Hepatocyte (in vitro differentiated cells): ENCODE data around the gene VWA8. TPM values are rescaled to one million over a fixed set of nuclear protein-coding genes. Genes with fewer than 3 reads are reported as not detected.
A peak's percentile ranks its signal among the peaks of the same experiment; 100 is the strongest.
"Not testable (repeated sequence)": the region's sequence is repeated elsewhere in the genome, so short reads cannot be mapped to it uniquely, and the experiment has no call there.

ENCODE experiments used
- DNase-seq: peaks from one replicate; pipeline ENCODE4 v3.0.0-alpha.2; 2016; ENCODE audit warnings: low spot score
- H2AFZ ChIP-seq: fragments of 200-600 bp; sonication (generic); 2 replicates; pipeline ENCODE4 v1.6.0; 2016; ENCODE audit warnings: antibody characterized with exemption, mild to moderate bottlenecking
- H3K27ac ChIP-seq: fragments of 200-600 bp; sonication (generic); 2 replicates; pipeline ENCODE4 v1.5.1; 2016; ENCODE audit warnings: mild to moderate bottlenecking
- H3K27me3 ChIP-seq: fragments of 200-600 bp; sonication (generic); 2 replicates; pipeline ENCODE4 v1.6.1; 2016
- H3K36me3 ChIP-seq: fragments of 200-600 bp; sonication (generic); replicated peaks from 2 replicates; pipeline ENCODE4 v1.5.1; 2016; ENCODE audit warnings: low read depth; ENCODE audit not compliant: insufficient read depth
- H3K4me1 ChIP-seq: fragments of 200-600 bp; sonication (generic); 2 replicates; pipeline ENCODE4 v1.5.1; 2016; ENCODE audit warnings: mild to moderate bottlenecking, moderate library complexity; ENCODE audit not compliant: insufficient read depth
- H3K4me2 ChIP-seq: fragments of 200-600 bp; sonication (generic); 2 replicates; pipeline ENCODE4 v1.6.0; 2016
- H3K4me3 ChIP-seq: fragments of 200-600 bp; sonication (generic); 2 replicates; pipeline ENCODE4 v1.5.1; 2016; ENCODE audit warnings: mild to moderate bottlenecking
- H3K79me2 ChIP-seq: fragments of 200-600 bp; sonication (generic); 2 replicates; pipeline ENCODE4 v1.6.0; 2017; ENCODE audit warnings: mild to moderate bottlenecking
- H3K9me2 ChIP-seq: fragments of 200-600 bp; sonication (generic); replicated peaks from 2 replicates; pipeline ENCODE4 v1.6.0; 2017; ENCODE audit warnings: mild to moderate bottlenecking; ENCODE audit not compliant: insufficient read depth
- H3K9me3 ChIP-seq: fragments of 200-600 bp; sonication (generic); 2 replicates; pipeline ENCODE4 v1.5.1; 2016; ENCODE audit warnings: low read depth, mild to moderate bottlenecking
- H4K20me1 ChIP-seq: fragments of 200-600 bp; sonication (generic); 2 replicates; pipeline ENCODE4 v1.6.0; 2016; ENCODE audit warnings: mild to moderate bottlenecking; ENCODE audit not compliant: insufficient read depth, poor library complexity, severe bottlenecking
- EZH2 ChIP-seq: fragments of 200-600 bp; sonication (generic); IDR thresholded peaks from 2 replicates; pipeline ENCODE4 v1.6.1; 2016; ENCODE audit warnings: antibody characterized with exemption, mild to moderate bottlenecking, borderline replicate concordance
- EZH2phosphoT487 ChIP-seq: fragments of 200-600 bp; sonication (generic); IDR thresholded peaks from one replicate; pipeline ENCODE4 v1.6.1; 2018; ENCODE audit warnings: antibody characterized with exemption, mild to moderate bottlenecking, low read depth, moderate library complexity; ENCODE audit not compliant: unreplicated experiment, severe bottlenecking
- WGBS: methylation state at CpG from one replicate; pipeline ENCODE4 v1.1.6; 2016; ENCODE audit warnings: low lambda C conversion rate; ENCODE audit errors: missing lambda C conversion rate; 5-methylcytosine and 5-hydroxymethylcytosine counted together
- polyA plus RNA-seq: library from polyadenylated mRNA; unstranded; fragments of >200 nt; fragmentation: Nextera tagmentation; extraction: Ambion mirVana; gene quantifications from 2 replicates; pipeline ENCODE4 v1.2.1, GENCODE V29; 2016
- total RNA-seq: library from RNA; depleted of rRNA; stranded (reverse); fragments of >200 nt; gene quantifications from 2 replicates; pipeline ENCODE4 v1.2.3, GENCODE V29; 2014
- TF ChIP-seq, protein P1 (sequence below): fragments of 200-600 bp; sonication (generic); IDR thresholded peaks from 2 replicates; pipeline ENCODE4 v1.5.1; 2016; ENCODE audit warnings: antibody characterized with exemption, mild to moderate bottlenecking; ENCODE audit not compliant: poor library complexity

Gene VWA8
- total and polyA plus RNA-seq, 2 experiments from 2014 or later, result 4.9 to 19.5 TPM

DNA sequence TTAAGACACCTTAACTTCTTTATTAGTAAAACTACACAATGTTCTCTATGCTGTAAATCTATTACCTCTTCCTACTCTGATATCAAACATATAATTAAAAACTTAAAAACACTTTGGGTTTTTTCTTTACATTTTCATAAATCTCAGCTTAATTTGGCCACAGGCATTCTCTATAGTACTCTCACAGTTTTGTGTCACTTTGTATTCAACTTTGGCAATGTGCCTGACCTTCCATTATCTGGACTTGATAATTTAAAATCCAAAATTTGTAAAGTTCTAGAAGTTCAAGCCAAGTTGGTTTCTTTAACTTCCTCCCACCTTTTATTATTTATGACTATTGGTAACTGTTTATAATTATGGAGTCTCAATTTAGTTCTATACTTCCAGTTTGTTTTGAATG lies 46.4 kb downstream of the VWA8 start:
- TF ChIP-seq EZH2, result no peak
- TF ChIP-seq EZH2phosphoT487, result no peak
- TF ChIP-seq, protein P1, sequence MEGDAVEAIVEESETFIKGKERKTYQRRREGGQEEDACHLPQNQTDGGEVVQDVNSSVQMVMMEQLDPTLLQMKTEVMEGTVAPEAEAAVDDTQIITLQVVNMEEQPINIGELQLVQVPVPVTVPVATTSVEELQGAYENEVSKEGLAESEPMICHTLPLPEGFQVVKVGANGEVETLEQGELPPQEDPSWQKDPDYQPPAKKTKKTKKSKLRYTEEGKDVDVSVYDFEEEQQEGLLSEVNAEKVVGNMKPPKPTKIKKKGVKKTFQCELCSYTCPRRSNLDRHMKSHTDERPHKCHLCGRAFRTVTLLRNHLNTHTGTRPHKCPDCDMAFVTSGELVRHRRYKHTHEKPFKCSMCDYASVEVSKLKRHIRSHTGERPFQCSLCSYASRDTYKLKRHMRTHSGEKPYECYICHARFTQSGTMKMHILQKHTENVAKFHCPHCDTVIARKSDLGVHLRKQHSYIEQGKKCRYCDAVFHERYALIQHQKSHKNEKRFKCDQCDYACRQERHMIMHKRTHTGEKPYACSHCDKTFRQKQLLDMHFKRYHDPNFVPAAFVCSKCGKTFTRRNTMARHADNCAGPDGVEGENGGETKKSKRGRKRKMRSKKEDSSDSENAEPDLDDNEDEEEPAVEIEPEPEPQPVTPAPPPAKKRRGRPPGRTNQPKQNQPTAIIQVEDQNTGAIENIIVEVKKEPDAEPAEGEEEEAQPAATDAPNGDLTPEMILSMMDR, result no peak
- Histone ChIP-seq H3K4me3 (no peak overlapping the region), H3K79me2 (peaks cover 18% of the 10 kb centered on the region), H3K27me3 (no peaks in the 10 kb centered on the region), H2AFZ (no peak overlapping the region), H4K20me1 (no peaks in the 10 kb centered on the region), H3K9me2 (no peaks in the 10 kb centered on the region), H3K9me3 (no peaks in the 10 kb centered on the region), H3K36me3 (no peaks in the 10 kb centered on the region), H3K4me2 (no peak overlapping the region), H3K4me1 (peaks cover 6% of the 10 kb centered on the region), H3K27ac (no peak overlapping the region)
- DNase-seq, result no peak

DNA sequence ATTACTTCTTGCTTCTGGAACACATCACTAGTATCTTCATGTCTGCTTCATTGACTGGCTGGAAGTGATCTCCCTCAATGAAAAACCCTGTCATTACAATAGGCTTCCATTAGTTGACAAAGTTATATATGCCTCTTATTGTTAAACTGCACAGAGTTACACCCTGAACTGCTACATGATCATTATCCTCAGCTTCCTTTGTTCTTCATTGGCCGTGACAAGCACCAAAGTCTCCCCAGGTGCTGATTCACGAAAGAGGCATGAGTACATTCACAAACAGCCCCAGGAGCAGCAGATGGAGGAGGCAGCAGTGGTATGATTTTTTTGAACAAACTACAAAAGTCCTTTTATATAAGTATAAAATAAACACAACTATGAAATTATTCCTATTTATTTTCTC lies 51.4 kb downstream of the VWA8 start:
- no peaks in the 10 kb centered on the region for H3K27me3 ChIP-seq
- no peaks in the 10 kb centered on the region for H3K9me3 ChIP-seq
- WGBS, result 88% methylated on average over 2 of the region's 2 CpGs
- DNase-seq, result no peak
- H3K4me3 ChIP-seq, result no peak overlapping the region
- H3K9me2 ChIP-seq, result no peaks in the 10 kb centered on the region
- H3K4me1 ChIP-seq, result no peaks in the 10 kb centered on the region
- no peaks in the 10 kb centered on the region for H3K79me2 ChIP-seq
- H3K36me3 ChIP-seq, result no peaks in the 10 kb centered on the region
- H2AFZ ChIP-seq, result no peak overlapping the region
- no peaks in the 10 kb centered on the region for H4K20me1 ChIP-seq
- H3K27ac ChIP-seq, result no peak overlapping the region
- no peak overlapping the region for H3K4me2 ChIP-seq
- TF ChIP-seq EZH2 (no peak), EZH2phosphoT487 (no peak)

DNA sequence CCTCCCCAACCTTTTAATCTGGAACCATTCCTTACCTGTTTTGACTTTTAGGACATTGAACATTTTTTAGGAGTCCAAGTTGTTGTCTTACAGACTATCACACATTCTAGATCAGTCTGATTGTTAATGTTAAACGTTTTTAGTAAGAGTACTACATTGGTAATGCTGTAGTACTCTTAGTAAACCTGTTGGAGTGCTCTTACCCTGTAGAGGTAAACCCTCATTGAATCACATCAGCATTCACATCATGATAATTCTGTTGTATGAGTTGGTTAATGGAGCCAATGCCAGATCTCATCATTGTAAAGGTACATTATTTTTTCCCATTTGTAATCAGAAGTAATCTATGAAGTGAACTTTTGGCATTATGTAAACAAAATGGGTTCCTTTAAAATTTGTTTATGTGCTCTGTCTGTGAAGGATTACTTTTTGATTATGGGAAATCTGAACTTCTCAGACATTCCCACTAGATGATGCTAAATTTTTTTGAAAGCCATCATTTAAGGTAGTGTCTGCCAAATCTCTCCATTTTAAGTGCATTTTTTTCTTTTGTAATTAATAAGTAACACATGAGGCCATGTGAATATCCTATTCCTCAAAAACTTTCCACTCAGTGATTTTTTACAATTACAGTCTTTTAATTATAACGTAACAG lies 55.2 kb downstream of the VWA8 start:
- peak; percentile 18 for DNase-seq
- no peaks in the 10 kb centered on the region for H3K36me3 ChIP-seq
- H3K27ac ChIP-seq, result no peak overlapping the region
- H3K27me3 ChIP-seq, result no peaks in the 10 kb centered on the region
- no peaks in the 10 kb centered on the region for H3K9me2 ChIP-seq
- no peak overlapping the region for H2AFZ ChIP-seq
- H3K79me2 ChIP-seq, result no peaks in the 10 kb centered on the region
- H4K20me1 ChIP-seq, result no peaks in the 10 kb centered on the region
- H3K4me2 ChIP-seq, result no peak overlapping the region
- H3K9me3 ChIP-seq, result no peaks in the 10 kb centered on the region
- no peak for TF ChIP-seq EZH2phosphoT487
- TF ChIP-seq, protein P1, result peak; percentile 46
- no peaks in the 10 kb centered on the region for H3K4me1 ChIP-seq
- H3K4me3 ChIP-seq, result no peak overlapping the region
- WGBS, result 62% methylated on average over 2 of the region's 2 CpGs

DNA sequence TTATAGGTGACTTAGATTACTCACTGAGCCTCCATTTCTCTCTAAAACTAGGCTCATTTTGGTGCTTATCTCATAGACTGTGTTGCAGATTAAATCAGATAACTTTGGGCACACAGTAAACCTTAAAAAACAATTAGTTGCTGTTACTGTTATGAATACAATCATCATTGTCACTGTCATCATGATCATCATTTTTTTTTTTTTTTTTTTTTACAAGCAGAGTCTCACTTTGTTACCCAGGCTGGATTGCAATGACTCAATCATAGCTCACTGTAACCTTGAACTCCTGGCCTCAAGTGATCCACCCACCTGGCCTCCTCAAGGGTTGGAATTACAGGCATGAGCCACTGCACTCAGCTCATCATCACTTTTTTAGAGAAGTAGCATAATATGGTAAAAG lies 60.0 kb downstream of the VWA8 start:
- no peaks in the 10 kb centered on the region for H3K36me3 ChIP-seq
- DNase-seq, result no peak
- H3K4me3 ChIP-seq, result no peak overlapping the region
- no peaks in the 10 kb centered on the region for H3K27me3 ChIP-seq
- no peaks in the 10 kb centered on the region for H3K9me3 ChIP-seq
- no peak overlapping the region for H2AFZ ChIP-seq
- H3K9me2 ChIP-seq, result no peaks in the 10 kb centered on the region
- no peaks in the 10 kb centered on the region for H3K79me2 ChIP-seq
- H3K4me2 ChIP-seq, result no peak overlapping the region
- H4K20me1 ChIP-seq, result no peaks in the 10 kb centered on the region
- no peak overlapping the region for H3K27ac ChIP-seq
- no peaks in the 10 kb centered on the region for H3K4me1 ChIP-seq
- TF ChIP-seq, protein P1, result no peak
- TF ChIP-seq EZH2 (no peak), EZH2phosphoT487 (no peak)

DNA sequence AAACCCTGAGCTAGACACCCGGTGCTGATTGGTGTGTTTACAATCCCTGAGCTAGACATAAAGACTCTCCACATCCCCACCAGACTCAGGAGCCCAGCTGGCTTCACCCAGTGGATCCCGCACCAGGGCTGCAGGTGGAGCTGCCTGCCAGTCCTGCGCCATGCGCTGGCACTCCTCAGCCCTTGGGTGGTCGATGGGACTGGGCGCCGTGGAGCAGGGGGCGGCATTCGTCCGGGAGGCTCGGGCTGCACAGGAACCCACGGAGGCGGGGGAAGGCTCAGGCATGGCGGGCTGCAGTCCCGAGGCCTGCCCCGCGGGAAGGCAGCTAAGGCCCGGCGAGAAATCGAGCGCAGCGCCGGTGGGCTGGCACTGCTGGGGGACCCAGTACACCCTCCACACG lies 62.5 kb downstream of the VWA8 start:
- not testable (repeated sequence) for H3K4me2 ChIP-seq, H3K9me2 ChIP-seq, H4K20me1 ChIP-seq, H3K79me2 ChIP-seq, H3K9me3 ChIP-seq, H2AFZ ChIP-seq, H3K4me3 ChIP-seq, DNase-seq, H3K27ac ChIP-seq, H3K27me3 ChIP-seq, H3K36me3 ChIP-seq, H3K4me1 ChIP-seq
- 100% methylated on average over 14 of the region's 24 CpGs for WGBS
